IMR-90 (cell line): ENCODE measurements around the gene SH3TC1. TPM values are rescaled to one million over a fixed set of nuclear protein-coding genes. Genes with fewer than 3 reads are reported as not detected.

Experiments
- ATAC-seq: fragments of 200-7000 bp; cut with Tn5 transposase; 2 replicates; pipeline ENCODE4 v1.9.1; 2020; ENCODE audit warnings: low read depth, mild to moderate bottlenecking, moderate library complexity
- BruUV-seq: library from RNA; stranded (reverse); fragments of 400-500 nt; replicated peaks from 2 replicates; lab custom pipeline; 2021; lab: Mats Ljungman, UMichigan
- CTCF ChIA-PET: fragments of 300-600 bp; formaldehyde crosslinking; extraction: SDS; loops from one replicate; lab custom pipeline; 2021; ENCODE audit warnings: antibody characterized with exemption; lab: Yijun Ruan, JAX
- POLR2A ChIA-PET: fragments of 300-600 bp; sonication (Branson Sonifier 250); formaldehyde crosslinking; loops from one replicate; lab custom pipeline; 2022; ENCODE audit warnings: antibody characterized with exemption; ENCODE audit not compliant: unreplicated experiment; lab: Charles Lee
- DNase-seq: peaks from one replicate; pipeline ENCODE4 v3.0.0; 2013
- H2AFZ ChIP-seq: replicated peaks from 2 replicates; pipeline ENCODE3; 2013; ENCODE audit warnings: low read length, mild to moderate bottlenecking; ENCODE audit not compliant: poor library complexity
- H2AK5ac ChIP-seq: 2 replicates; pipeline ENCODE4 v1.6.1; 2013; ENCODE audit warnings: low read depth, low read length, inconsistent platforms
- H2AK9ac ChIP-seq: replicated peaks from 2 replicates; pipeline ENCODE3; 2013; ENCODE audit warnings: mild to moderate bottlenecking, low read depth, low read length, moderate library complexity; ENCODE audit not compliant: poor library complexity
- H2BK120ac ChIP-seq: 2 replicates; pipeline ENCODE4 v1.6.1; 2013; ENCODE audit warnings: low read depth, low read length, inconsistent platforms
- H2BK15ac ChIP-seq: 3 replicates; pipeline ENCODE4 v1.6.1; 2013; ENCODE audit warnings: low read depth, low read length, inconsistent platforms
- H2BK20ac ChIP-seq: 2 replicates; pipeline ENCODE4 v1.6.1; 2013; ENCODE audit warnings: low read depth, mild to moderate bottlenecking, inconsistent platforms, low read length, moderate library complexity
- H2BK5ac ChIP-seq: 2 replicates; pipeline ENCODE4 v1.6.1; 2013; ENCODE audit warnings: mild to moderate bottlenecking, low read depth, low read length, inconsistent platforms; ENCODE audit not compliant: poor library complexity, severe bottlenecking
- H3K14ac ChIP-seq: replicated peaks from 2 replicates; pipeline ENCODE4 v1.6.1; 2013; ENCODE audit warnings: low read depth, low read length, inconsistent platforms
- H3K18ac ChIP-seq: 2 replicates; pipeline ENCODE4 v1.6.1; 2013; ENCODE audit warnings: low read depth, low read length, control low read depth
- H3K23ac ChIP-seq: 2 replicates; pipeline ENCODE4 v1.6.1; 2013; ENCODE audit warnings: low read depth, low read length, inconsistent platforms
- H3K27ac ChIP-seq: 2 replicates; pipeline ENCODE4 v1.5.1; 2013; ENCODE audit warnings: mild to moderate bottlenecking, control low read depth, low read length; ENCODE audit not compliant: insufficient read depth
- H3K27me3 ChIP-seq: 2 replicates; pipeline ENCODE4 v1.6.1; 2013; ENCODE audit warnings: low read length; ENCODE audit not compliant: control insufficient read depth, insufficient read depth
- H3K36me3 ChIP-seq: 2 replicates; pipeline ENCODE4 v1.6.1; 2013; ENCODE audit warnings: low read length, mixed read lengths; ENCODE audit not compliant: control insufficient read depth, insufficient read depth
- H3K4ac ChIP-seq: 2 replicates; pipeline ENCODE4 v1.6.1; 2013; ENCODE audit warnings: low read depth, low read length, inconsistent platforms
- H3K4me1 ChIP-seq: 2 replicates; pipeline ENCODE4 v1.6.1; 2013; ENCODE audit warnings: low read length, mixed read lengths; ENCODE audit not compliant: control insufficient read depth, insufficient read depth
- H3K4me2 ChIP-seq: 2 replicates; pipeline ENCODE4 v1.6.1; 2013; ENCODE audit warnings: low read depth, mild to moderate bottlenecking, control low read depth, low read length, moderate library complexity
- H3K4me3 ChIP-seq: 2 replicates; pipeline ENCODE4 v1.5.1; 2013; ENCODE audit warnings: low read depth, mild to moderate bottlenecking, control low read depth, low read length, moderate library complexity; ENCODE audit not compliant: insufficient read depth
- H3K56ac ChIP-seq: 2 replicates; pipeline ENCODE4 v1.6.1; 2013; ENCODE audit warnings: low read length, inconsistent platforms; ENCODE audit not compliant: insufficient read depth; ENCODE audit errors: extremely low read depth
- H3K79me1 ChIP-seq, 2 experiments: 2 replicates each; pipeline ENCODE4 v1.6.1; 2013; ENCODE audit warnings: low read length in 2 of 2, inconsistent platforms in 1 of 2, low read depth in 1 of 2
- H3K9ac ChIP-seq: 2 replicates; pipeline ENCODE4 v1.6.1; 2013; ENCODE audit warnings: low read depth, low read length, control low read depth
- H3K9me1 ChIP-seq: 2 replicates; pipeline ENCODE4 v1.6.1; 2013; ENCODE audit warnings: low read length, inconsistent platforms; ENCODE audit not compliant: insufficient read depth
- H3K9me3 ChIP-seq: 2 replicates; pipeline ENCODE4 v1.6.1; 2013; ENCODE audit warnings: low read length; ENCODE audit not compliant: control insufficient read depth, insufficient read depth
- H4K20me1 ChIP-seq: 2 replicates; pipeline ENCODE4 v1.6.1; 2013; ENCODE audit warnings: low read length, inconsistent platforms; ENCODE audit not compliant: insufficient read depth
- H4K5ac ChIP-seq: 2 replicates; pipeline ENCODE4 v1.6.1; 2013; ENCODE audit warnings: mild to moderate bottlenecking, low read depth, low read length, control low read depth
- H4K8ac ChIP-seq, 2 experiments: 2 replicates each; pipeline ENCODE4 v1.6.1; 2013; ENCODE audit warnings: low read depth in 2 of 2, low read length in 2 of 2, control low read depth in 1 of 2, inconsistent platforms in 1 of 2
- H4K91ac ChIP-seq: 2 replicates; pipeline ENCODE4 v1.6.1; 2013; ENCODE audit warnings: low read depth, low read length, inconsistent platforms; ENCODE audit not compliant: insufficient read depth
- CEBPB ChIP-seq: IDR thresholded peaks from 2 replicates; pipeline ENCODE4 v1.6.1; 2012; ENCODE audit warnings: low read depth, low read length, improper control_type of control experiment
- FOS ChIP-seq: fragments of 150-350 bp; IDR thresholded peaks from 2 replicates; pipeline ENCODE4 v1.6.1; 2016; ENCODE audit warnings: low read depth, low read length
- MAFK ChIP-seq: IDR thresholded peaks from 2 replicates; pipeline ENCODE4 v1.6.1; 2012; ENCODE audit warnings: low read depth, low read length, improper control_type of control experiment
- RAD21 ChIP-seq: IDR thresholded peaks from 2 replicates; pipeline ENCODE4 v1.6.1; 2012; ENCODE audit warnings: low read length, improper control_type of control experiment
- RFX5 ChIP-seq: IDR thresholded peaks from 2 replicates; pipeline ENCODE4 v1.8.0; 2012; ENCODE audit warnings: low read depth, mild to moderate bottlenecking, low read length, moderate library complexity
- SMC3 ChIP-seq: fragments of 150-350 bp; IDR thresholded peaks from 2 replicates; pipeline ENCODE4 v1.6.1; 2016; ENCODE audit warnings: low read depth, mild to moderate bottlenecking, antibody characterized with exemption, low read length, moderate library complexity
- WGBS, 2 experiments: methylation state at CpG; one replicate each; pipeline versions ENCODE4 v1.1.5 to v1.1.7; 2013; ENCODE audit warnings: missing lambda C conversion rate in 2 of 2; ENCODE audit not compliant: insufficient read length in 1 of 2; ENCODE audit errors: extremely low coverage in 2 of 2; 5-methylcytosine and 5-hydroxymethylcytosine counted together
- dilution Hi-C: fragments of 300-500 bp; cut with HindIII; formaldehyde crosslinking; loops from one replicate; pipeline ENCODE4 v1.14.3; 2018; ENCODE audit warnings: low sequenced_read_pairs; ENCODE audit not compliant: unreplicated experiment
- in situ Hi-C: fragments of 300-500 bp; cut with MboI; formaldehyde crosslinking; loops from 3 replicates; pipeline ENCODE4 v1.14.3; 2019; ENCODE audit warnings: low sequenced_read_pairs, inconsistent platforms, mixed read lengths
- intact Hi-C: fragments of 100-400 bp; cut with micrococcal nuclease; formaldehyde crosslinking; loops from 2 replicates; pipeline ENCODE4 v1.10.0; 2022
- polyA plus RNA-seq, 3 experiments: library from polyadenylated mRNA; depleted of rRNA; stranded (reverse); fragments of >200 nt; gene quantifications; 2 replicates each; pipeline ENCODE4 v1.2.3, GENCODE V29; 2012; ENCODE audit warnings: low replicate concordance in 1 of 3
- total RNA-seq: library from RNA; depleted of rRNA; stranded (reverse); fragments of >200 nt; gene quantifications from 2 replicates; pipeline ENCODE4 v1.2.3, GENCODE V29; 2012

Gene SH3TC1
- total and polyA plus RNA-seq, 2 of the 4 experiments (the other 2 are of a cell fraction): 1.6 to 2.2 TPM

DNA sequence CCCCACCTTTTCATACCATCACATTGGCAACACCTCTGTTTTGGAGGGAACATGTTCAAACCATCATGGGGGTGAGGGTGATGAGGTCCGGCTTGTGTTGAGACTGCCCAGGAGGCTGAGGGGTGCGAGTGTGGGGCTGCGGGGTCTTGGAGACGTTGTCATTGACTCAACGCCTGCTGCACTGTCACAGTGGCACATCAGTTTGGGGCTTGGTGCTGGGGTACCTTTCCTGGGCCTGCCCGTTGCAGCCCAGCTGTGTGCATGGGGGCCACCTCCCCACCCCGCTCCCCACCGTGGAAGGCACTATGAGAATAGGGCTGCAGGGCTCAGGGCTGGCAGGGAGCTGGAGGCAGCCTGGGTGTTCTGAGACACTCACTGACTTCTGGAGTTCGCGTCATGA is 72.7 kb downstream of the SH3TC1 start:
- H3K4me2 ChIP-seq: no peak overlapping the region
- no TSS peak for BruUV-seq
- no peak overlapping the region for H2AK9ac ChIP-seq
- H3K14ac ChIP-seq: no peak overlapping the region
- no peaks in the 10 kb centered on the region for H3K9me3 ChIP-seq
- no peak overlapping the region for H3K27ac ChIP-seq
- TF ChIP-seq MAFK (no peak), CEBPB (no peak), RFX5 (no peak), RAD21 (no peak), SMC3 (no peak), FOS (no peak)
- peaks cover 25% of the 10 kb centered on the region for H3K4me1 ChIP-seq
- H3K36me3 ChIP-seq: no peaks in the 10 kb centered on the region
- H3K9ac ChIP-seq: no peak overlapping the region
- H3K56ac ChIP-seq: no peak overlapping the region
- no peak overlapping the region for H2BK120ac ChIP-seq
- no peak overlapping the region for H2AFZ ChIP-seq
- H4K20me1 ChIP-seq: peaks cover 7% of the 10 kb centered on the region
- H4K8ac ChIP-seq: no peak overlapping the region
- ChIA-PET POLR2A (no interaction called here), CTCF (interaction anchor here (0.9 kb wide), 1 partner anchor 131 kb away, joined by 3 read pairs; no protein-coding TSS in a partner anchor)
- WGBS, 2 experiments: 100% methylated on average over 2 of the region's 10 CpGs; no CpG with 5 or more reads in 1 of the 2 experiments
- H3K4me3 ChIP-seq: no peak overlapping the region
- in situ Hi-C loops (no loop called here), dilution Hi-C loops (no loop called here), intact Hi-C loops (no loop called here)
- ATAC-seq (no peak), DNase-seq (no peak)
- H3K4ac ChIP-seq: no peak overlapping the region
- peaks cover 4 to 31% of the 10 kb centered on the region in 2 experiments; a peak in 3 of 4 replicates for H3K79me1 ChIP-seq
- H2AK5ac ChIP-seq: no peak overlapping the region
- no peak overlapping the region for H2BK20ac ChIP-seq
- H2BK15ac ChIP-seq: no peak overlapping the region
- no peak overlapping the region for H4K5ac ChIP-seq
- no peak overlapping the region for H2BK5ac ChIP-seq
- H4K91ac ChIP-seq: no peak overlapping the region
- no peak overlapping the region for H3K23ac ChIP-seq
- H3K9me1 ChIP-seq: peaks cover 6% of the 10 kb centered on the region; the same call in 1 of the 2 replicates
- peaks cover 9% of the 10 kb centered on the region for H3K27me3 ChIP-seq
- H3K18ac ChIP-seq: no peak overlapping the region
